IMR-90 (cell line): Measurements from ENCODE around the gene GMEB1. TPM values are rescaled to one million over a fixed set of nuclear protein-coding genes. Genes with fewer than 3 reads are reported as not detected.

Source experiments
- ATAC-seq: fragments of 200-7000 bp; cut with Tn5 transposase; 2 replicates; pipeline ENCODE4 v1.9.1; 2020; ENCODE audit warnings: low read depth, mild to moderate bottlenecking, moderate library complexity
- BruUV-seq: library from RNA; stranded (reverse); fragments of 400-500 nt; replicated peaks from 2 replicates; lab custom pipeline; 2021; lab: Mats Ljungman, UMichigan
- CTCF ChIA-PET: fragments of 300-600 bp; formaldehyde crosslinking; extraction: SDS; loops from one replicate; lab custom pipeline; 2021; ENCODE audit warnings: antibody characterized with exemption; lab: Yijun Ruan, JAX
- POLR2A ChIA-PET: fragments of 300-600 bp; sonication (Branson Sonifier 250); formaldehyde crosslinking; loops from one replicate; lab custom pipeline; 2022; ENCODE audit warnings: antibody characterized with exemption; ENCODE audit not compliant: unreplicated experiment; lab: Charles Lee
- DNase-seq: peaks from one replicate; pipeline ENCODE4 v3.0.0; 2013
- H2AFZ ChIP-seq: replicated peaks from 2 replicates; pipeline ENCODE3; 2013; ENCODE audit warnings: low read length, mild to moderate bottlenecking; ENCODE audit not compliant: poor library complexity
- H2AK5ac ChIP-seq: 2 replicates; pipeline ENCODE4 v1.6.1; 2013; ENCODE audit warnings: low read depth, low read length, inconsistent platforms
- H2AK9ac ChIP-seq: replicated peaks from 2 replicates; pipeline ENCODE3; 2013; ENCODE audit warnings: mild to moderate bottlenecking, low read depth, low read length, moderate library complexity; ENCODE audit not compliant: poor library complexity
- H2BK120ac ChIP-seq: 2 replicates; pipeline ENCODE4 v1.6.1; 2013; ENCODE audit warnings: low read depth, low read length, inconsistent platforms
- H2BK15ac ChIP-seq: 3 replicates; pipeline ENCODE4 v1.6.1; 2013; ENCODE audit warnings: low read depth, low read length, inconsistent platforms
- H2BK20ac ChIP-seq: 2 replicates; pipeline ENCODE4 v1.6.1; 2013; ENCODE audit warnings: low read depth, mild to moderate bottlenecking, inconsistent platforms, low read length, moderate library complexity
- H2BK5ac ChIP-seq: 2 replicates; pipeline ENCODE4 v1.6.1; 2013; ENCODE audit warnings: mild to moderate bottlenecking, low read depth, low read length, inconsistent platforms; ENCODE audit not compliant: poor library complexity, severe bottlenecking
- H3K14ac ChIP-seq: replicated peaks from 2 replicates; pipeline ENCODE4 v1.6.1; 2013; ENCODE audit warnings: low read depth, low read length, inconsistent platforms
- H3K18ac ChIP-seq: 2 replicates; pipeline ENCODE4 v1.6.1; 2013; ENCODE audit warnings: low read depth, low read length, control low read depth
- H3K23ac ChIP-seq: 2 replicates; pipeline ENCODE4 v1.6.1; 2013; ENCODE audit warnings: low read depth, low read length, inconsistent platforms
- H3K27ac ChIP-seq: 2 replicates; pipeline ENCODE4 v1.5.1; 2013; ENCODE audit warnings: mild to moderate bottlenecking, control low read depth, low read length; ENCODE audit not compliant: insufficient read depth
- H3K27me3 ChIP-seq: 2 replicates; pipeline ENCODE4 v1.6.1; 2013; ENCODE audit warnings: low read length; ENCODE audit not compliant: control insufficient read depth, insufficient read depth
- H3K36me3 ChIP-seq: 2 replicates; pipeline ENCODE4 v1.6.1; 2013; ENCODE audit warnings: low read length, mixed read lengths; ENCODE audit not compliant: control insufficient read depth, insufficient read depth
- H3K4ac ChIP-seq: 2 replicates; pipeline ENCODE4 v1.6.1; 2013; ENCODE audit warnings: low read depth, low read length, inconsistent platforms
- H3K4me1 ChIP-seq: 2 replicates; pipeline ENCODE4 v1.6.1; 2013; ENCODE audit warnings: low read length, mixed read lengths; ENCODE audit not compliant: control insufficient read depth, insufficient read depth
- H3K4me2 ChIP-seq: 2 replicates; pipeline ENCODE4 v1.6.1; 2013; ENCODE audit warnings: low read depth, mild to moderate bottlenecking, control low read depth, low read length, moderate library complexity
- H3K4me3 ChIP-seq: 2 replicates; pipeline ENCODE4 v1.5.1; 2013; ENCODE audit warnings: low read depth, mild to moderate bottlenecking, control low read depth, low read length, moderate library complexity; ENCODE audit not compliant: insufficient read depth
- H3K56ac ChIP-seq: 2 replicates; pipeline ENCODE4 v1.6.1; 2013; ENCODE audit warnings: low read length, inconsistent platforms; ENCODE audit not compliant: insufficient read depth; ENCODE audit errors: extremely low read depth
- H3K79me1 ChIP-seq, 2 experiments: 2 replicates each; pipeline ENCODE4 v1.6.1; 2013; ENCODE audit warnings: low read length in 2 of 2, inconsistent platforms in 1 of 2, low read depth in 1 of 2
- H3K9ac ChIP-seq: 2 replicates; pipeline ENCODE4 v1.6.1; 2013; ENCODE audit warnings: low read depth, low read length, control low read depth
- H3K9me1 ChIP-seq: 2 replicates; pipeline ENCODE4 v1.6.1; 2013; ENCODE audit warnings: low read length, inconsistent platforms; ENCODE audit not compliant: insufficient read depth
- H3K9me3 ChIP-seq: 2 replicates; pipeline ENCODE4 v1.6.1; 2013; ENCODE audit warnings: low read length; ENCODE audit not compliant: control insufficient read depth, insufficient read depth
- H4K20me1 ChIP-seq: 2 replicates; pipeline ENCODE4 v1.6.1; 2013; ENCODE audit warnings: low read length, inconsistent platforms; ENCODE audit not compliant: insufficient read depth
- H4K5ac ChIP-seq: 2 replicates; pipeline ENCODE4 v1.6.1; 2013; ENCODE audit warnings: mild to moderate bottlenecking, low read depth, low read length, control low read depth
- H4K8ac ChIP-seq, 2 experiments: 2 replicates each; pipeline ENCODE4 v1.6.1; 2013; ENCODE audit warnings: low read depth in 2 of 2, low read length in 2 of 2, control low read depth in 1 of 2, inconsistent platforms in 1 of 2
- H4K91ac ChIP-seq: 2 replicates; pipeline ENCODE4 v1.6.1; 2013; ENCODE audit warnings: low read depth, low read length, inconsistent platforms; ENCODE audit not compliant: insufficient read depth
- MAFK ChIP-seq: IDR thresholded peaks from 2 replicates; pipeline ENCODE4 v1.6.1; 2012; ENCODE audit warnings: low read depth, low read length, improper control_type of control experiment
- MXI1 ChIP-seq: IDR thresholded peaks from 2 replicates; pipeline ENCODE4 v1.6.1; 2012; ENCODE audit warnings: low read depth, mild to moderate bottlenecking, low read length, moderate library complexity, borderline replicate concordance
- NFE2L2 ChIP-seq: fragments of 150-350 bp; IDR thresholded peaks from 2 replicates; pipeline ENCODE4 v1.6.1; 2016; ENCODE audit warnings: low read depth, mild to moderate bottlenecking, low read length
- POLR2A ChIP-seq: IDR thresholded peaks from 2 replicates; pipeline ENCODE4 v1.6.1; 2012; ENCODE audit warnings: mild to moderate bottlenecking, low read depth, low read length
- RCOR1 ChIP-seq: IDR thresholded peaks from 2 replicates; pipeline ENCODE4 v1.6.1; 2012; ENCODE audit warnings: mild to moderate bottlenecking, low read length, improper control_type of control experiment; ENCODE audit not compliant: insufficient replicate concordance
- WGBS, 2 experiments: methylation state at CpG; one replicate each; pipeline versions ENCODE4 v1.1.5 to v1.1.7; 2013; ENCODE audit warnings: missing lambda C conversion rate in 2 of 2; ENCODE audit not compliant: insufficient read length in 1 of 2; ENCODE audit errors: extremely low coverage in 2 of 2; 5-methylcytosine and 5-hydroxymethylcytosine counted together
- dilution Hi-C: fragments of 300-500 bp; cut with HindIII; formaldehyde crosslinking; loops from one replicate; pipeline ENCODE4 v1.14.3; 2018; ENCODE audit warnings: low sequenced_read_pairs; ENCODE audit not compliant: unreplicated experiment
- in situ Hi-C: fragments of 300-500 bp; cut with MboI; formaldehyde crosslinking; loops from 3 replicates; pipeline ENCODE4 v1.14.3; 2019; ENCODE audit warnings: low sequenced_read_pairs, inconsistent platforms, mixed read lengths
- intact Hi-C: fragments of 100-400 bp; cut with micrococcal nuclease; formaldehyde crosslinking; loops from 2 replicates; pipeline ENCODE4 v1.10.0; 2022
- polyA plus RNA-seq, 3 experiments: library from polyadenylated mRNA; depleted of rRNA; stranded (reverse); fragments of >200 nt; gene quantifications; 2 replicates each; pipeline ENCODE4 v1.2.3, GENCODE V29; 2012; ENCODE audit warnings: low replicate concordance in 1 of 3
- total RNA-seq: library from RNA; depleted of rRNA; stranded (reverse); fragments of >200 nt; gene quantifications from 2 replicates; pipeline ENCODE4 v1.2.3, GENCODE V29; 2012
- TF ChIP-seq, protein P1 (sequence below): fragments of 150-350 bp; IDR thresholded peaks from 2 replicates; pipeline ENCODE4 v1.6.1; 2016; ENCODE audit warnings: low read depth, mild to moderate bottlenecking, low read length, moderate library complexity, borderline replicate concordance

The GMEB1 gene
- total and polyA plus RNA-seq, 2 of the 4 experiments (the other 2 are of a cell fraction): 7.1 to 7.9 TPM

DNA sequence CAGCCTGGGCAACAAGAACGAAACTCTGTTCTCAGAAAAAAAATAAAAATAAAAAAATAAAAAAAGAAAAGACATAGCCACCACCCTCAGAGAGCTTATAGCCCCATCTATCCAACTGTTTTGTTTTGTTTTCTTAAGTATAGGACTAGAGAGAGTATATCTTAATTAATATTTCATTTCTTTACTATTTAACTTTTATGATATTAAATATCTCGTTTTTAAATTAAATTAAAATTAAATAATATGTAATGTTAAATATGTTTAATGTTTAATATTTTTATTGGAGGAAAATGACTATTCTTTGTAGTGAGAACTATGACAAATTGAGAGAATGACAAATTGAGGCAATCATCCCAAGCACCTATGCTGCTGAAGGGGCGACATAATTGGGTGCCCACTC, 35.0 kb downstream of the GMEB1 start:
- Histone ChIP-seq H3K27ac (no peak overlapping the region), H2BK120ac (no peak overlapping the region), H3K56ac (no peak overlapping the region), H3K4me3 (no peak overlapping the region), H2BK5ac (no peak overlapping the region), H3K4me2 (no peak overlapping the region), H4K91ac (no peak overlapping the region), H2AK9ac (no peak overlapping the region), H3K23ac (no peak overlapping the region), H2BK15ac (no peak overlapping the region), H3K18ac (no peak overlapping the region), H4K20me1 (no peaks in the 10 kb centered on the region), H3K4ac (no peak overlapping the region), H3K9ac (no peak overlapping the region), H3K9me3 (no peaks in the 10 kb centered on the region), H3K36me3 (peaks cover 23% of the 10 kb centered on the region), H2BK20ac (no peak overlapping the region), H3K9me1 (no peaks in the 10 kb centered on the region), H4K5ac (no peak overlapping the region), H2AFZ (no peak overlapping the region), H3K27me3 (no peaks in the 10 kb centered on the region), H3K4me1 (no peaks in the 10 kb centered on the region), H2AK5ac (no peak overlapping the region), H3K79me1 (no peaks in the 10 kb centered on the region), H3K14ac (no peak overlapping the region), H4K8ac (no peak overlapping the region)
- in situ Hi-C loops (no loop called here), dilution Hi-C loops (no loop called here), intact Hi-C loops (no loop called here)
- no TSS peak for BruUV-seq
- TF ChIP-seq NFE2L2 (no peak), MAFK (no peak), MXI1 (no peak), POLR2A (no peak), RCOR1 (no peak)
- TF ChIP-seq, protein P1, sequence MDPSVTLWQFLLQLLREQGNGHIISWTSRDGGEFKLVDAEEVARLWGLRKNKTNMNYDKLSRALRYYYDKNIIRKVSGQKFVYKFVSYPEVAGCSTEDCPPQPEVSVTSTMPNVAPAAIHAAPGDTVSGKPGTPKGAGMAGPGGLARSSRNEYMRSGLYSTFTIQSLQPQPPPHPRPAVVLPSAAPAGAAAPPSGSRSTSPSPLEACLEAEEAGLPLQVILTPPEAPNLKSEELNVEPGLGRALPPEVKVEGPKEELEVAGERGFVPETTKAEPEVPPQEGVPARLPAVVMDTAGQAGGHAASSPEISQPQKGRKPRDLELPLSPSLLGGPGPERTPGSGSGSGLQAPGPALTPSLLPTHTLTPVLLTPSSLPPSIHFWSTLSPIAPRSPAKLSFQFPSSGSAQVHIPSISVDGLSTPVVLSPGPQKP: no peak
- DNase-seq (no peak), ATAC-seq (no peak)
- POLR2A ChIA-PET: no interaction called here
- CTCF ChIA-PET: no interaction called here
- WGBS, 2 experiments: no CpG with 5 or more reads among the region's 3 CpGs
